ENCODE results near the gene HECW1. TPM values are rescaled to one million over a fixed set of nuclear protein-coding genes. Genes with fewer than 3 reads are reported as not detected.

Gene HECW1
- total and polyA plus RNA-seq, 10 of the 15 experiments (the other 5 are each of a cell fraction or from before 2014, with no cell fraction given), result under 0.01 to 0.31 (median 0.04) TPM; not detected in 3

GRCh38 chr7:43590862-43591557 lies 478.6 kb downstream of the HECW1 start (continued):
- TF ChIP-seq E2F4 (IDR thresholded peaks at IDR 0.05; ENCODE audit: low read depth, low read length), result no peak
- TF ChIP-seq, protein P1, sequence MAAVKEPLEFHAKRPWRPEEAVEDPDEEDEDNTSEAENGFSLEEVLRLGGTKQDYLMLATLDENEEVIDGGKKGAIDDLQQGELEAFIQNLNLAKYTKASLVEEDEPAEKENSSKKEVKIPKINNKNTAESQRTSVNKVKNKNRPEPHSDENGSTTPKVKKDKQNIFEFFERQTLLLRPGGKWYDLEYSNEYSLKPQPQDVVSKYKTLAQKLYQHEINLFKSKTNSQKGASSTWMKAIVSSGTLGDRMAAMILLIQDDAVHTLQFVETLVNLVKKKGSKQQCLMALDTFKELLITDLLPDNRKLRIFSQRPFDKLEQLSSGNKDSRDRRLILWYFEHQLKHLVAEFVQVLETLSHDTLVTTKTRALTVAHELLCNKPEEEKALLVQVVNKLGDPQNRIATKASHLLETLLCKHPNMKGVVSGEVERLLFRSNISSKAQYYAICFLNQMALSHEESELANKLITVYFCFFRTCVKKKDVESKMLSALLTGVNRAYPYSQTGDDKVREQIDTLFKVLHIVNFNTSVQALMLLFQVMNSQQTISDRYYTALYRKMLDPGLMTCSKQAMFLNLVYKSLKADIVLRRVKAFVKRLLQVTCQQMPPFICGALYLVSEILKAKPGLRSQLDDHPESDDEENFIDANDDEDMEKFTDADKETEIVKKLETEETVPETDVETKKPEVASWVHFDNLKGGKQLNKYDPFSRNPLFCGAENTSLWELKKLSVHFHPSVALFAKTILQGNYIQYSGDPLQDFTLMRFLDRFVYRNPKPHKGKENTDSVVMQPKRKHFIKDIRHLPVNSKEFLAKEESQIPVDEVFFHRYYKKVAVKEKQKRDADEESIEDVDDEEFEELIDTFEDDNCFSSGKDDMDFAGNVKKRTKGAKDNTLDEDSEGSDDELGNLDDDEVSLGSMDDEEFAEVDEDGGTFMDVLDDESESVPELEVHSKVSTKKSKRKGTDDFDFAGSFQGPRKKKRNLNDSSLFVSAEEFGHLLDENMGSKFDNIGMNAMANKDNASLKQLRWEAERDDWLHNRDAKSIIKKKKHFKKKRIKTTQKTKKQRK (IDR thresholded peaks at IDR 0.05; ENCODE audit: low read depth, low read length), result no peak
- peak; percentile 97 for TF ChIP-seq BACH1 (IDR thresholded peaks at IDR 0.05; ENCODE audit: borderline replicate concordance)
- peak; percentile 99 for TF ChIP-seq EED (IDR thresholded peaks at IDR 0.05; ENCODE audit: low read depth)
- TF ChIP-seq TCF7 (IDR thresholded peaks at IDR 0.05; ENCODE audit: borderline replicate concordance), result peak; percentile 64; the same call in 1 of the 2 replicates
- peak; percentile 58 for TF ChIP-seq SP1 (IDR thresholded peaks at IDR 0.05; ENCODE audit: low read depth, low read length)
- TF ChIP-seq TAF1 (IDR thresholded peaks at IDR 0.05; ENCODE audit: borderline replicate concordance, low read depth, low read length), result no peak
- no peak for TF ChIP-seq GATAD2B (conservative IDR thresholded peaks at IDR 0.05; ENCODE audit: low read depth)
- TF ChIP-seq, protein P2, sequence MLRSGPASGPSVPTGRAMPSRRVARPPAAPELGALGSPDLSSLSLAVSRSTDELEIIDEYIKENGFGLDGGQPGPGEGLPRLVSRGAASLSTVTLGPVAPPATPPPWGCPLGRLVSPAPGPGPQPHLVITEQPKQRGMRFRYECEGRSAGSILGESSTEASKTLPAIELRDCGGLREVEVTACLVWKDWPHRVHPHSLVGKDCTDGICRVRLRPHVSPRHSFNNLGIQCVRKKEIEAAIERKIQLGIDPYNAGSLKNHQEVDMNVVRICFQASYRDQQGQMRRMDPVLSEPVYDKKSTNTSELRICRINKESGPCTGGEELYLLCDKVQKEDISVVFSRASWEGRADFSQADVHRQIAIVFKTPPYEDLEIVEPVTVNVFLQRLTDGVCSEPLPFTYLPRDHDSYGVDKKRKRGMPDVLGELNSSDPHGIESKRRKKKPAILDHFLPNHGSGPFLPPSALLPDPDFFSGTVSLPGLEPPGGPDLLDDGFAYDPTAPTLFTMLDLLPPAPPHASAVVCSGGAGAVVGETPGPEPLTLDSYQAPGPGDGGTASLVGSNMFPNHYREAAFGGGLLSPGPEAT (IDR thresholded peaks at IDR 0.05; ENCODE audit: low read depth), result peak; percentile 83
- TF ChIP-seq, protein P3, sequence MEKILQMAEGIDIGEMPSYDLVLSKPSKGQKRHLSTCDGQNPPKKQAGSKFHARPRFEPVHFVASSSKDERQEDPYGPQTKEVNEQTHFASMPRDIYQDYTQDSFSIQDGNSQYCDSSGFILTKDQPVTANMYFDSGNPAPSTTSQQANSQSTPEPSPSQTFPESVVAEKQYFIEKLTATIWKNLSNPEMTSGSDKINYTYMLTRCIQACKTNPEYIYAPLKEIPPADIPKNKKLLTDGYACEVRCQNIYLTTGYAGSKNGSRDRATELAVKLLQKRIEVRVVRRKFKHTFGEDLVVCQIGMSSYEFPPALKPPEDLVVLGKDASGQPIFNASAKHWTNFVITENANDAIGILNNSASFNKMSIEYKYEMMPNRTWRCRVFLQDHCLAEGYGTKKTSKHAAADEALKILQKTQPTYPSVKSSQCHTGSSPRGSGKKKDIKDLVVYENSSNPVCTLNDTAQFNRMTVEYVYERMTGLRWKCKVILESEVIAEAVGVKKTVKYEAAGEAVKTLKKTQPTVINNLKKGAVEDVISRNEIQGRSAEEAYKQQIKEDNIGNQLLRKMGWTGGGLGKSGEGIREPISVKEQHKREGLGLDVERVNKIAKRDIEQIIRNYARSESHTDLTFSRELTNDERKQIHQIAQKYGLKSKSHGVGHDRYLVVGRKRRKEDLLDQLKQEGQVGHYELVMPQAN (conservative IDR thresholded peaks at IDR 0.05), result no peak
- no peak for TF ChIP-seq RB1 (IDR thresholded peaks at IDR 0.05; ENCODE audit: borderline replicate concordance)
- 0 out of 2 replicates have a peak, but pooled peaks have one; percentile 21 for TF ChIP-seq YY1 (IDR thresholded peaks at IDR 0.05; ENCODE audit: low read depth, low read length)
- TF ChIP-seq CEBPB (IDR thresholded peaks at IDR 0.05; ENCODE audit: borderline replicate concordance in 1 of 2, low read depth in 2 of 2, low read length in 2 of 2), result peak in 1 of 2 experiments; percentile 96; a peak in 2 of 4 replicates
- TF ChIP-seq BHLHE40 (IDR thresholded peaks at IDR 0.05; ENCODE audit: borderline replicate concordance in 1 of 2, low read depth in 2 of 2, low read length in 1 of 2), result peak; percentile 75 to 85
- TF ChIP-seq SRF (IDR thresholded peaks at IDR 0.05; ENCODE audit: low read depth in 2 of 2, low read length in 2 of 2), result peak in 1 of 2 experiments; percentile 92; a peak in 2 of 4 replicates
- TF ChIP-seq TCF12 (IDR thresholded peaks at IDR 0.05; ENCODE audit: low read depth, low read length), result peak; percentile 89
- TF ChIP-seq CBFB (IDR thresholded peaks at IDR 0.05; ENCODE audit: low read depth), result peak; percentile 97
- no peak for TF ChIP-seq NR2C1 (IDR thresholded peaks at IDR 0.05)
- peak; percentile 50 for TF ChIP-seq MEF2B (IDR thresholded peaks at IDR 0.05; ENCODE audit: partially characterized antibody, poor library complexity, severe bottlenecking)
- TF ChIP-seq, protein P4, sequence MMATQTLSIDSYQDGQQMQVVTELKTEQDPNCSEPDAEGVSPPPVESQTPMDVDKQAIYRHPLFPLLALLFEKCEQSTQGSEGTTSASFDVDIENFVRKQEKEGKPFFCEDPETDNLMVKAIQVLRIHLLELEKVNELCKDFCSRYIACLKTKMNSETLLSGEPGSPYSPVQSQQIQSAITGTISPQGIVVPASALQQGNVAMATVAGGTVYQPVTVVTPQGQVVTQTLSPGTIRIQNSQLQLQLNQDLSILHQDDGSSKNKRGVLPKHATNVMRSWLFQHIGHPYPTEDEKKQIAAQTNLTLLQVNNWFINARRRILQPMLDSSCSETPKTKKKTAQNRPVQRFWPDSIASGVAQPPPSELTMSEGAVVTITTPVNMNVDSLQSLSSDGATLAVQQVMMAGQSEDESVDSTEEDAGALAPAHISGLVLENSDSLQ (IDR thresholded peaks at IDR 0.05), result peak; percentile 74

Measured in GM12878 (cell line).